K562 (cell line): ENCODE results near the gene HHIPL2. TPM values are rescaled to one million over a fixed set of nuclear protein-coding genes. Genes with fewer than 3 reads are reported as not detected.

Experiments
- ATAC-seq: fragments of 200-7000 bp; cut with Tn5 transposase; 3 replicates; pipeline ENCODE4 v1.9.1; 2020; ENCODE audit warnings: moderate library complexity
- BruUV-seq: library from RNA; stranded (reverse); fragments of 400-500 nt; replicated peaks from 2 replicates; lab custom pipeline; 2021; lab: Mats Ljungman, UMichigan
- CTCF ChIA-PET: fragments of 300-600 bp; formaldehyde crosslinking; extraction: SDS; loops from one replicate; lab custom pipeline; 2021; ENCODE audit warnings: low intra/inter-chr PET ratio; lab: Yijun Ruan, JAX
- POLR2A ChIA-PET: fragments of 300-600, 350-650 bp; sonication (Branson Sonifier 250); formaldehyde crosslinking; extraction: SDS; loops from one replicate; lab custom pipeline; 2021; ENCODE audit warnings: antibody characterized with exemption, inconsistent platforms; lab: Yijun Ruan, JAX
- DNase-seq, 4 experiments: peaks; one replicate each; pipeline versions ENCODE4 v3.0.0 to v3.0.0-alpha.2; 2011 to 2018; ENCODE audit warnings: low spot score in 3 of 4, mixed read lengths in 3 of 4; ENCODE audit errors: extremely low read depth in 1 of 4
- FAIRE-seq: peaks from 2 replicates; lab custom pipeline; 2011; peaks lifted over from hg19 to GRCh38; lab: Jason Lieb, UNC
- H2AFZ ChIP-seq: 2 replicates; pipeline ENCODE4 v1.6.0; 2011; ENCODE audit warnings: low read depth, low read length, control low read depth, inconsistent platforms
- H3K27ac ChIP-seq: fragments of 200-600 bp; 3 replicates; pipeline ENCODE4 v1.8.0; 2011; ENCODE audit warnings: low read depth, mild to moderate bottlenecking, control low read depth, inconsistent platforms, low read length, moderate library complexity, mixed read lengths; ENCODE audit errors: extremely low read depth
- H3K27me3 ChIP-seq, 2 experiments: fragments of 300-600 bp in 1 of 2; 2 replicates in 1 of 2; 3 replicates in 1 of 2; pipeline versions ENCODE4 v1.6.0 to v1.8.0; 2011; ENCODE audit warnings: inconsistent platforms in 2 of 2, low read length in 2 of 2, mild to moderate bottlenecking in 1 of 2, mixed read lengths in 1 of 2, moderate library complexity in 1 of 2; ENCODE audit not compliant: control insufficient read depth in 2 of 2, insufficient read depth in 2 of 2
- H3K36me3 ChIP-seq: fragments of 300-600 bp; 3 replicates; pipeline ENCODE4 v1.8.0; 2011; ENCODE audit warnings: mild to moderate bottlenecking, low read length, inconsistent platforms; ENCODE audit not compliant: control insufficient read depth, insufficient read depth
- H3K4me1 ChIP-seq, 2 experiments: fragments of 200-600 bp in 1 of 2; replicated peaks in 1 of 2; 2 replicates in 1 of 2; 3 replicates in 1 of 2; pipeline versions ENCODE4 v1.5.1 to v1.8.0; 2011; ENCODE audit warnings: inconsistent platforms in 2 of 2, low read length in 2 of 2, mild to moderate bottlenecking in 1 of 2, mixed read lengths in 1 of 2, moderate library complexity in 1 of 2; ENCODE audit not compliant: control insufficient read depth in 2 of 2, insufficient read depth in 2 of 2
- H3K4me2 ChIP-seq: 2 replicates; pipeline ENCODE4 v1.6.1; 2011; ENCODE audit warnings: low read length, control low read depth, inconsistent platforms, mixed read lengths; ENCODE audit not compliant: insufficient read depth
- H3K4me3 ChIP-seq: fragments of 200-600 bp; sonication (generic), shearing (Covaris generic); 2 replicates; pipeline ENCODE4 v1.5.1; 2016; ENCODE audit warnings: control low read depth, inconsistent platforms
- H3K79me2 ChIP-seq: fragments of 200-600 bp; 3 replicates; pipeline ENCODE4 v1.8.0; 2011; ENCODE audit warnings: low read length, inconsistent platforms; ENCODE audit not compliant: control insufficient read depth, insufficient read depth
- H3K9ac ChIP-seq, 2 experiments: 2 replicates each; pipeline versions ENCODE4 v1.6.0 to v1.6.1; 2011; ENCODE audit warnings: low read depth in 2 of 2, low read length in 2 of 2, control low read depth in 1 of 2, inconsistent platforms in 1 of 2, mild to moderate bottlenecking in 1 of 2, mixed read lengths in 1 of 2; ENCODE audit not compliant: insufficient read depth in 1 of 2
- H3K9me1 ChIP-seq: one replicate; pipeline ENCODE4 v1.6.0; 2011; ENCODE audit warnings: inconsistent platforms, mild to moderate bottlenecking, low read length, moderate library complexity; ENCODE audit not compliant: control insufficient read depth, insufficient read depth
- H3K9me3 ChIP-seq: replicated peaks from 2 replicates; pipeline ENCODE4 v1.5.1; 2011; ENCODE audit warnings: low read depth, low read length, inconsistent platforms; ENCODE audit not compliant: control insufficient read depth, insufficient read depth
- H4K20me1 ChIP-seq: replicated peaks from 2 replicates; pipeline ENCODE4 v1.6.1; 2011; ENCODE audit warnings: low read length, inconsistent platforms, mixed read lengths; ENCODE audit not compliant: control insufficient read depth, insufficient read depth
- ARID2 ChIP-seq: fragments of 450-650 bp; IDR thresholded peaks from 2 replicates; pipeline ENCODE4 v1.6.1; 2017; ENCODE audit warnings: antibody characterized with exemption, mild to moderate bottlenecking
- ETV1 ChIP-seq: fragments of 450-650 bp; conservative IDR thresholded peaks from 2 replicates; pipeline ENCODE4 v1.6.1; 2016; ENCODE audit warnings: missing genetic modification characterization, control low read depth, low read depth, missing compliant biosample characterization
- FOSL1 ChIP-seq: fragments of 200-800 bp; sonication (Bioruptor generic); conservative IDR thresholded peaks from 2 replicates; pipeline ENCODE4 v1.6.1; 2016; ENCODE audit warnings: missing genetic modification characterization, missing compliant biosample characterization
- FOXJ3 ChIP-seq: sonication (generic); formaldehyde crosslinking; IDR thresholded peaks from 2 replicates; pipeline ENCODE4 v1.4.0; 2020; ENCODE audit warnings: mild to moderate bottlenecking, missing genetic modification reagents
- FUS ChIP-seq: fragments of 200-400 bp; formaldehyde crosslinking; optimal IDR thresholded peaks from 2 replicates; pipeline ENCODE3; 2017; ENCODE audit warnings: low read depth, low read length
- IFI16 ChIP-seq: fragments of 250-450 bp; sonication (Bioruptor Pico); IDR thresholded peaks from 2 replicates; pipeline ENCODE4 v2.1.2; 2022; ENCODE audit warnings: mild to moderate bottlenecking, inconsistent platforms
- KAT8 ChIP-seq: fragments of 450-650 bp; IDR thresholded peaks from 2 replicates; pipeline ENCODE4 v1.6.1; 2016; ENCODE audit warnings: low read depth, mild to moderate bottlenecking
- KHSRP ChIP-seq: fragments of 450-650 bp; IDR thresholded peaks from 2 replicates; pipeline ENCODE4 v1.6.1; 2017
- MBD2 ChIP-seq: sonication (generic); IDR thresholded peaks from 2 replicates; pipeline ENCODE4 v1.6.1; 2016; ENCODE audit warnings: low read depth, borderline replicate concordance
- NCOA6 ChIP-seq: fragments of 450-650 bp; IDR thresholded peaks from 2 replicates; pipeline ENCODE4 v1.6.1; 2017; ENCODE audit warnings: mild to moderate bottlenecking
- SP1 ChIP-seq: sonication (generic); formaldehyde crosslinking; IDR thresholded peaks from 2 replicates; pipeline ENCODE4 v1.8.1; 2022; ENCODE audit warnings: mild to moderate bottlenecking, missing genetic modification reagents
- ZEB2 ChIP-seq: fragments of 450-650 bp; IDR thresholded peaks from 2 replicates; pipeline ENCODE4 v1.6.1; 2016
- ZNF354B ChIP-seq: fragments of 250-450 bp; sonication (Bioruptor Pico); IDR thresholded peaks from 2 replicates; pipeline ENCODE4 v1.4.0; 2020
- WGBS: fragments of 100-300 bp; shearing (Covaris generic); methylation state at CpG from one replicate; pipeline ENCODE4 v1.1.6; 2016; ENCODE audit warnings: low coverage, mixed read lengths; ENCODE audit not compliant: insufficient coverage; ENCODE audit errors: missing lambda C conversion rate; 5-methylcytosine and 5-hydroxymethylcytosine counted together
- in situ Hi-C: fragments of 300-500 bp; cut with MboI; formaldehyde crosslinking; loops from 4 replicates; pipeline ENCODE4 v1.15.0; 2018; ENCODE audit warnings: inconsistent platforms, mixed read lengths
- intact Hi-C: fragments of 100-400 bp; cut with micrococcal nuclease; formaldehyde crosslinking; loops from 2 replicates; pipeline ENCODE4 v1.14.2; 2022
- polyA plus RNA-seq, 8 experiments: library from polyadenylated mRNA; depleted of rRNA in 4 of 8; stranded (reverse) in 5 of 8; unstranded in 3 of 8; fragments of >200 nt; fragmentation: Nextera tagmentation in 2 of 8; fragmentation: Illumina TruSeq in 1 of 8; extraction: Ambion mirVana in 2 of 8; extraction: Trizol in 1 of 8; gene quantifications; 2 replicates each; pipeline versions ENCODE4 v1.2.1 to v1.2.3, GENCODE V29; 2011 to 2014; ENCODE audit warnings: inconsistent platforms in 1 of 8, missing spikeins in 1 of 8
- total RNA-seq, 7 experiments: library from RNA; depleted of rRNA in 6 of 7; stranded (reverse); fragments of >200 nt in 6 of 7; fragmentation: Illumina TruSeq in 2 of 7; extraction: Trizol in 2 of 7; gene quantifications; 2 replicates each; pipeline versions ENCODE4 v1.2.1 to v1.2.3, GENCODE V29; 2011 to 2021; ENCODE audit warnings: low replicate concordance in 1 of 7
- TF ChIP-seq, protein P1 (sequence below): sonication (generic); formaldehyde crosslinking; IDR thresholded peaks from 2 replicates; pipeline ENCODE4 v1.8.1; 2023; ENCODE audit warnings: mild to moderate bottlenecking, missing genetic modification reagents
- TF ChIP-seq, protein P2 (sequence below): fragments of 250-450 bp; sonication (Bioruptor Pico); IDR thresholded peaks from 2 replicates; pipeline ENCODE4 v1.8.0; 2022; ENCODE audit warnings: inconsistent platforms, mild to moderate bottlenecking, moderate library complexity, borderline replicate concordance
- TF ChIP-seq, protein P3 (sequence below): sonication (generic); formaldehyde crosslinking; IDR thresholded peaks from 2 replicates; pipeline ENCODE4 v1.8.0; 2022; ENCODE audit warnings: missing genetic modification reagents, mild to moderate bottlenecking, borderline replicate concordance
- TF ChIP-seq, protein P4 (sequence below): fragments of 250-450 bp; sonication (Bioruptor Pico); IDR thresholded peaks from 2 replicates; pipeline ENCODE4 v1.4.0; 2020; ENCODE audit warnings: mild to moderate bottlenecking
- TF ChIP-seq, protein P5 (sequence below), 2 experiments: fragments of 450-650 bp; IDR thresholded peaks; 2 replicates each; pipeline ENCODE4 v1.6.1; 2016

The HHIPL2 gene
- total and polyA plus RNA-seq, 9 of the 15 experiments (the other 6 are each of a cell fraction or from before 2014, with no cell fraction given): 0.05 to 0.60 (median 0.20) TPM; not detected in 1

DNA sequence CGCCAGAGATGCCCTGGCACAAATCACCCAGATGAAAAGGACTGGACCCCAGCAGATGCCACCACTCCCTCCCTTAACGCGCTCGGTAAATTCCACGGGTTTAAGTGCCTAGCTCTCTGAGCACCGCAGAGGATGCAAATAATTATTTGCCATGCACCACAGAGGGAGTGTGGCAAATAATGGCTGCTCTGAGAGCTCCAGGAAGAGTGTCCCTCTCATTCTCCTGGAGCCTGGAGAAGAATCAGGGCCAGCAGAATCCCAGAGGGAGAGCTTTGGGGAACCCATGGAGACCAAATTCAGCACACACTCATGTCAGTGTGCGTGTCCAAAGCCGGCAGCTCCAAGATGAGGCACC lies 667 bp downstream of the HHIPL2 start:
- TF ChIP-seq KAT8: no peak
- TF ChIP-seq, protein P1, sequence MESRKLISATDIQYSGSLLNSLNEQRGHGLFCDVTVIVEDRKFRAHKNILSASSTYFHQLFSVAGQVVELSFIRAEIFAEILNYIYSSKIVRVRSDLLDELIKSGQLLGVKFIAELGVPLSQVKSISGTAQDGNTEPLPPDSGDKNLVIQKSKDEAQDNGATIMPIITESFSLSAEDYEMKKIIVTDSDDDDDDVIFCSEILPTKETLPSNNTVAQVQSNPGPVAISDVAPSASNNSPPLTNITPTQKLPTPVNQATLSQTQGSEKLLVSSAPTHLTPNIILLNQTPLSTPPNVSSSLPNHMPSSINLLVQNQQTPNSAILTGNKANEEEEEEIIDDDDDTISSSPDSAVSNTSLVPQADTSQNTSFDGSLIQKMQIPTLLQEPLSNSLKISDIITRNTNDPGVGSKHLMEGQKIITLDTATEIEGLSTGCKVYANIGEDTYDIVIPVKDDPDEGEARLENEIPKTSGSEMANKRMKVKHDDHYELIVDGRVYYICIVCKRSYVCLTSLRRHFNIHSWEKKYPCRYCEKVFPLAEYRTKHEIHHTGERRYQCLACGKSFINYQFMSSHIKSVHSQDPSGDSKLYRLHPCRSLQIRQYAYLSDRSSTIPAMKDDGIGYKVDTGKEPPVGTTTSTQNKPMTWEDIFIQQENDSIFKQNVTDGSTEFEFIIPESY (CRISPR knock-in tag): no peak
- TF ChIP-seq, protein P2, sequence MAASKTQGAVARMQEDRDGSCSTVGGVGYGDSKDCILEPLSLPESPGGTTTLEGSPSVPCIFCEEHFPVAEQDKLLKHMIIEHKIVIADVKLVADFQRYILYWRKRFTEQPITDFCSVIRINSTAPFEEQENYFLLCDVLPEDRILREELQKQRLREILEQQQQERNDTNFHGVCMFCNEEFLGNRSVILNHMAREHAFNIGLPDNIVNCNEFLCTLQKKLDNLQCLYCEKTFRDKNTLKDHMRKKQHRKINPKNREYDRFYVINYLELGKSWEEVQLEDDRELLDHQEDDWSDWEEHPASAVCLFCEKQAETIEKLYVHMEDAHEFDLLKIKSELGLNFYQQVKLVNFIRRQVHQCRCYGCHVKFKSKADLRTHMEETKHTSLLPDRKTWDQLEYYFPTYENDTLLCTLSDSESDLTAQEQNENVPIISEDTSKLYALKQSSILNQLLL (CRISPR knock-in tag): no peak
- TF ChIP-seq, protein P3, sequence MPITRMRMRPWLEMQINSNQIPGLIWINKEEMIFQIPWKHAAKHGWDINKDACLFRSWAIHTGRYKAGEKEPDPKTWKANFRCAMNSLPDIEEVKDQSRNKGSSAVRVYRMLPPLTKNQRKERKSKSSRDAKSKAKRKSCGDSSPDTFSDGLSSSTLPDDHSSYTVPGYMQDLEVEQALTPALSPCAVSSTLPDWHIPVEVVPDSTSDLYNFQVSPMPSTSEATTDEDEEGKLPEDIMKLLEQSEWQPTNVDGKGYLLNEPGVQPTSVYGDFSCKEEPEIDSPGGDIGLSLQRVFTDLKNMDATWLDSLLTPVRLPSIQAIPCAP (CRISPR knock-in tag): no peak
- no peak for TF ChIP-seq ARID2
- TF ChIP-seq MBD2: no peak
- TF ChIP-seq ZEB2: no peak
- TF ChIP-seq, protein P4, sequence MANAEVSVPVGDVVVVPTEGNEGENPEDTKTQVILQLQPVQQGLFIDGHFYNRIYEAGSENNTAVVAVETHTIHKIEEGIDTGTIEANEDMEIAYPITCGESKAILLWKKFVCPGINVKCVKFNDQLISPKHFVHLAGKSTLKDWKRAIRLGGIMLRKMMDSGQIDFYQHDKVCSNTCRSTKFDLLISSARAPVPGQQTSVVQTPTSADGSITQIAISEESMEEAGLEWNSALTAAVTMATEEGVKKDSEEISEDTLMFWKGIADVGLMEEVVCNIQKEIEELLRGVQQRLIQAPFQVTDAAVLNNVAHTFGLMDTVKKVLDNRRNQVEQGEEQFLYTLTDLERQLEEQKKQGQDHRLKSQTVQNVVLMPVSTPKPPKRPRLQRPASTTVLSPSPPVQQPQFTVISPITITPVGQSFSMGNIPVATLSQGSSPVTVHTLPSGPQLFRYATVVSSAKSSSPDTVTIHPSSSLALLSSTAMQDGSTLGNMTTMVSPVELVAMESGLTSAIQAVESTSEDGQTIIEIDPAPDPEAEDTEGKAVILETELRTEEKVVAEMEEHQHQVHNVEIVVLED: no peak
- no peak for TF ChIP-seq FOSL1 (tag)
- TF ChIP-seq, protein P5, sequence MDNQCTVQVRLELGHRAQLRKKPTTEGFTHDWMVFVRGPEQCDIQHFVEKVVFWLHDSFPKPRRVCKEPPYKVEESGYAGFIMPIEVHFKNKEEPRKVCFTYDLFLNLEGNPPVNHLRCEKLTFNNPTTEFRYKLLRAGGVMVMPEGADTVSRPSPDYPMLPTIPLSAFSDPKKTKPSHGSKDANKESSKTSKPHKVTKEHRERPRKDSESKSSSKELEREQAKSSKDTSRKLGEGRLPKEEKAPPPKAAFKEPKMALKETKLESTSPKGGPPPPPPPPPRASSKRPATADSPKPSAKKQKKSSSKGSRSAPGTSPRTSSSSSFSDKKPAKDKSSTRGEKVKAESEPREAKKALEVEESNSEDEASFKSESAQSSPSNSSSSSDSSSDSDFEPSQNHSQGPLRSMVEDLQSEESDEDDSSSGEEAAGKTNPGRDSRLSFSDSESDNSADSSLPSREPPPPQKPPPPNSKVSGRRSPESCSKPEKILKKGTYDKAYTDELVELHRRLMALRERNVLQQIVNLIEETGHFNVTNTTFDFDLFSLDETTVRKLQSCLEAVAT (IDR thresholded peaks at IDR 0.05): no peak
- TF ChIP-seq ZNF354B (CRISPR knock-in tag): no peak
- TF ChIP-seq SP1 (CRISPR knock-in tag): no peak
- no peak for TF ChIP-seq FOXJ3
- TF ChIP-seq KHSRP: no peak
- TF ChIP-seq NCOA6: no peak
- no peak for TF ChIP-seq IFI16 (CRISPR knock-in tag)
- TF ChIP-seq ETV1 (tag): no peak
- no peak for TF ChIP-seq FUS
- ATAC-seq (no peak), FAIRE-seq (no peak), DNase-seq (no peak)
- 9% methylated on average over 8 of the region's 8 CpGs for WGBS
- no peak overlapping the region for H3K4me3 ChIP-seq
- ChIA-PET POLR2A (interaction anchor here (0.5 to 0.7 kb wide), 4 partner anchors 17 to 216 kb away, joined by 3 read pairs; no protein-coding TSS in a partner anchor), CTCF (no interaction called here)
- H3K79me2 ChIP-seq: no peaks in the 10 kb centered on the region
- H3K4me2 ChIP-seq: no peak overlapping the region
- no peaks in the 10 kb centered on the region for H3K9me1 ChIP-seq
- H2AFZ ChIP-seq: no peak overlapping the region
- no TSS peak for BruUV-seq
- H3K36me3 ChIP-seq: no peaks in the 10 kb centered on the region
- no peak overlapping the region for H3K27ac ChIP-seq
- H3K9me3 ChIP-seq: no peaks in the 10 kb centered on the region
- in situ Hi-C loops (no loop called here), intact Hi-C loops (no loop called here)
- H3K4me1 ChIP-seq: peaks cover 3 to 9% of the 10 kb centered on the region in 2 experiments; a peak in 4 of 5 replicates
- H3K27me3 ChIP-seq: peaks cover 2 to 34% of the 10 kb centered on the region in 2 experiments; a peak in 4 of 5 replicates
- no peaks in the 10 kb centered on the region for H4K20me1 ChIP-seq
- no peak overlapping the region for H3K9ac ChIP-seq
